Measurements from ENCODE around the gene CITED2.
"Not testable (repeated sequence)": the region's sequence is repeated elsewhere in the genome, so short reads cannot be mapped to it uniquely, and the experiment has no call there.

Gene CITED2, protein sequence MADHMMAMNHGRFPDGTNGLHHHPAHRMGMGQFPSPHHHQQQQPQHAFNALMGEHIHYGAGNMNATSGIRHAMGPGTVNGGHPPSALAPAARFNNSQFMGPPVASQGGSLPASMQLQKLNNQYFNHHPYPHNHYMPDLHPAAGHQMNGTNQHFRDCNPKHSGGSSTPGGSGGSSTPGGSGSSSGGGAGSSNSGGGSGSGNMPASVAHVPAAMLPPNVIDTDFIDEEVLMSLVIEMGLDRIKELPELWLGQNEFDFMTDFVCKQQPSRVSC

DNA sequence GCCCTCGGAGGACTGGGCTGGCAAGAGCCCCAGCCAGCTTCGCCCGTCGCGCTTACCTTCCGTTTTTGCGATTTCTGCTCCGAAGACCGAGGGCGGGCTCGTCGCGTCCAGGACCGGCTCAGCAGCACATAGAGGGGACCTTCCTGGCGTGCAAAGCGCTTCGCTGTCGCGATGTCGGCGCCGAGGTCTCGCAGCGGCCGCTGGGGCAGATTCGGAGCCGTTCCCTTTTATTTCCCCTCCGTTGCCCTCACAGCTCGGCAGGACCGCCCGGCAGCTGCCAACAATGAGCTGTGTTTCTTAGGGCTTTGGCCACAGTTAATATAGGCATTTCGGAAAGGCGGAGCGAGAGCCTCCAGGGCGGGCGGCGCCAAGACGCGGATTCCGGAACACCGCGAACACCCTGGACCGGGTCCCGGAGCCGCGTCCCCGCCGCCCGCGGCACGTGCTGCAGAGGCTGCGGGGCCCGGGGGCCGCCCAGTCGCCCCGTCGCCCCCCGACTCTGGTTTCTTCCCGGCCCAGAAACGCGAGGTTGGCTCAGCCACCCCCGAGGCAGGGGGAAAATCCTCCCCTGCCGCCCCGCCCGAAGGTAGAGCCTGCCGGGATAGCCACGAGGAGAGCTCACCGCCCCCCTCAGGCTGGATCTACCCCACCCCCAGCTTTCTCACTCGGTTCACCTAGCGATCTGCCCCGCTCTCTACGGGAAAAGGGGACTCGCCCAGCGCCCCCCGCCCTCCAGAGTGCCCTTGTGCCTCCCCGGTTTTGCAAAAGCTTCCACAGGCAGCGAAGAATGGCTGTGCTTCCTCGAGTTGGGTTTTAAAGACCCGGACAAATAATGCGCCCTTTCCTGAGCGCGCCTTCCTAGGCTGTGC, at the start of gene CITED2:
TSS of gene CITED2 (minus strand) at position 292 of the 869 bp plus-strand sequence. CDS start 704 bp downstream, outside the sequence.
- FAIRE-seq = no peak

DNA sequence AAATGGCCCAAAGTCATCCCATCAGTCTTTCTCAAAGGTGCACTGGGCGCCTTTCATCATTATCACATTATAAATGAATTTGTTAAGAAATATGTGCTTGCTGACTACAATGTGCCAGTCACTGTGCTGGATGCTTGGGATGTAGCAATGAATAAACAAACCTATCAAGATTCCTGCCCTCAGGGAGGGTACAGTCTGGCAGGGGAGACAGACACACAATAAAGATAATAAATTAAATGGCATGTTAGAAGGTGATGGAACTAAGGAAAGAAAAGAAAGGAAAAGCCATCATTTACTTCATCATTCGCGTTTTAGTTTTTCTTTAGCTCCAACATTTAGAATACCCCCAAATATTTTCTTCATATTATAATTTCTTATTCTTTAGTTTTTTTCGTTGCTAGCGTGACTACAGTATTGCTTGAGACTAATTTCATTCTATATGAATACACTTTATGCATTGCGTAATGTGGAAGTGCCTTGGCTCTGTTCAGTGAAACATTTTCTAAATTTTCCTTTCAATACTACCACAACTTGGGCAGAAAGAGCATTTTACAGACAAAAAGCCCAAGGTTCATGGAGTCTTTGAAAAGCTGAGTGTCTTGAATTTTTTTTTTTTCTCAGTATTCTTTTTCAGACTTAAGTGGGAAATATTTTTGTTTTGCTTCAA, 48.7 kb upstream of the CITED2 start:
- FAIRE-seq = no peak

DNA sequence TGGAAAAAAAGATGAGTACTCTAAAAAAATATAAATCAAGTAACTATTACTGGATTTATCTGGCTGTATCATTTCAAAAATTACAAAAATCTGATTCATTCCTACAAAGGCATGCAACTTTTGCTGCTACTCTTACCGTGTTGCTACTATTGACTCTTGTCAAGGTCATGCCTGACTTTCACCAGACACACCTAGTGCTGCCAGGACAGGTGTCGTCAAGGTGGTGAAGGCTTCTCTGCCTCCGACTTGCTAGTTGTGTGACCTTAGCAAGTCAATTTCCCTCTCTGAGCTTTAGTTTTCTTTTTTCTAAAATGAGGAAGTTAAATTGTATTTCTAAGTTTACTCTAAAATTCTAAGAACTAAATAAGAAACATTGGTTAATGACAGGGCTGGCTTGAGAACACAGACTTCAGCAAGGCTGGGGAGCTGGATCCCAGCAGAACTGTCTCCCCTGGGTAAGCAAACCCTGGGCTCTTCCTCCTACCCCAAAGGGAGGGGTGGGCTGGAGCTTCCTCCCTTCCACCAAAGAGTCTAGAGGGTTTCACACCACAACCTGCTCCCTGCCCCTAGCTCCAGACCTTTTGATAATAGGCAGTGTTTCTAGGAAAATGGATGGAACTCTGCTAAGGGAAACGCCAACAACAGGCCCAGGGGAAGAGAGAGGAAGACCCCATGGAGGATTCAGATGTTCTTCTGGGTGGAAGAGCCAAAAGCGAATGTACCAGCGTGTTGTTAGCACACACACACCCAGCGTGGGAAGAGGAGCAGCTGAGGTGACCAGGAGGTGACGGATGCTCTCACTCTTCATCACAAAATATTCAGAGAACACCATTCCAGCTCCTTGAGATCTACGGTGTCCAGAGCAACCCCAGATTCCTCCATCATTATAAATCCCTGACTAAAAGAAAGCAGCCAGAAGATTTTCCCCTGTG, 47.9 kb upstream of the CITED2 start:
- FAIRE-seq = no peak

DNA sequence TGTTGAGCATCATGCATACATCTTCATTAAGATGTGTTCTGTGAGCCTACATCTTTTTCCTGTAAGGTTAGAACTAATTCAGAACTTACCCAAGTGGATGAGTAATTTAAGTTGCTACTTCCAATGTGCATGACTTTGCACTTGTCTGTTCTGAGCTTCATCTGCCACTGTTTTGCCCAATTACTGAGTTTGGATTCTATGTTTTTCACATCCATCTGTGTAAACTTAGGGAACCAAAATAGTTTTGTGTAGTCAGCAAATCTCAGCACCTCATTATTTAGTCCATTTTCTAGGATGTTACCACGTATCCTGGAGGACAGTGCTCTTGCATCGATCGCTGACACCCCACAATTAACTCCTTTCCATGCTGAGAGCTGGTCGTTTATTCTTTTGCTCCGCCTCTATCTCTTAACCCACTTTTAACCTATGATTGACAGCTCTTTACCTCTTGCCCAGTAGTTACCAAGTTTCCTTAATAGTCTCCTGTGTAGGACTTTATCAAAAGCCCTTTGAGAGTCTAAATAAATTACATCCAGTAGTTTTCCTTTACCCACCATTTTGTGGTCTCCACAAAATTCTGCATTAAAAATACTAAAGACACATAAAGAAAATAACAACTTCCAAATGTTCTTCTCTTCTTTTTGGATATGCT, 44.2 kb upstream of the CITED2 start:
- no peak for FAIRE-seq

DNA sequence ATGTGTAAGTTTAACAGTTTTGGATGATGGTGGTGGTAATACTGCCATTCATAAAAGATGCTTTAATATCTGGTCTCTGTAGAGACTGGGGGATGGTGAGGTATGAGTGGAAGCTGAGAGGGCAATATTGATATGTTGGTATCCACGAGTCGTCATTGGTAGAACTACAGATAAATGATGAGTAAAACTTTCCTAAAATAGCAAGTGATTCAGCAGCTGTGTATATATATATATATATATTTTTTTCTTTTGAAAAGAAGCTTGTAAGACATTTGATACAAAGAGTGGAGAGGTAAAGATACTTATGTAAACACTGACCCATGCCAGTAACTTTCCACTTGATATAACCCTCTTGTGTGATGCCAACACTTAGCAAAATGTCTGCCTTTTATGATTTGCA, 41.7 kb upstream of the CITED2 start:
- no peak for FAIRE-seq

DNA sequence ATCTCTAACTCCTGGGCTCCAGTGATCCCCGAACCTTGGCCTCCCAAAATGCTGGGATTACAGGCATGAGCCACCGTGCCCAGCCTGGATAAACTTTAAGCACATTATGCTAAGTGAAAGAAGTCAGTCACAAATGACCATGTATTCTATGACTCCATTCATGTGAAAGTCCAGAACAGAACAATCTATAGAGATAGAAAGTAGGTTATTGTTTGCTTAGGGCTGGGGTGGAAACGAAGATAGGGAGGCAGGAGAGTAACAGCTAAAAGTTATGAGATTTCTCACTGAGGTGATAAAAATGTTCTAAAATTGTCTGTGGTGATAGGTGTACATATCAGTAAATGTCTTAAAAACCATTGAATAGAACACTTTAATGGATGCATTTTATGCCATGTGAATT, 40.9 kb upstream of the CITED2 start:
- no peak for FAIRE-seq

DNA sequence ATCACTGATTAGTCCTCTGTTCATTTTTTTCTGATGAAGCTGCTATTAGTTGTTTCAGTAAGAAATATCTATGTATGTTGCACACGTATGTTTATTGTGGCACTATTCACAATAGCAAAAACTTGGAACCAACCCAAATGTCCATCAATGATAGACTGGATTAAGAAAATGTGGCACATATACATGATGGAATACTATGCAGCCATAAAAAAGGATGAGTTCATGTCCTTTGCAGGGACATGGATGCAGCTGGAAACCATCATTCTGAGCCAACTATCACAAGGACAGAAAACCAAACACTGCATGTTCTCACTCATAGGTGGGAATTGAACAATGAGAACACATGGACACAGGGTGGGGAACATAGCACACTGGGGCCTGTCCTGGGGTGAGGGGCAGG, 37.7 kb upstream of the CITED2 start:
- not testable (repeated sequence) for FAIRE-seq

DNA sequence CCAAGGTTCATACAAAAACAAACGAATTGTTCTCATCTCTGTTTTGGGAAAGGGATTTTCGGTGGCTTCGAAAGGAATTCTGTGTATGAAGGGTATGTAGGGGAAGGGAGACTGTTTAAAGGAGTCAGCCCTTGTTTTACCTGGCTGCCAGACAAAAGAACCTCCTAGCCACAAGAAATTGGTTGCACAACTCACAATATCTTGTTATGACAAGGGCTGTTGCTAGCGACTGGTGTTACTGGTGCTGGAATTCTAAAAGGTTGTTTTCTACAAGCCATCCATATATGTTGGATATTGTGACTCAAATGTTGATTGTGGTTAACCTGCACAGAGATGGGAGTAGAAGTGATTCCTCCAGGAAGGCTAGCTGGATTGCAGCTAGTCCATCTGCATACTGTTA, 34.6 kb upstream of the CITED2 start:
- no peak for FAIRE-seq

DNA sequence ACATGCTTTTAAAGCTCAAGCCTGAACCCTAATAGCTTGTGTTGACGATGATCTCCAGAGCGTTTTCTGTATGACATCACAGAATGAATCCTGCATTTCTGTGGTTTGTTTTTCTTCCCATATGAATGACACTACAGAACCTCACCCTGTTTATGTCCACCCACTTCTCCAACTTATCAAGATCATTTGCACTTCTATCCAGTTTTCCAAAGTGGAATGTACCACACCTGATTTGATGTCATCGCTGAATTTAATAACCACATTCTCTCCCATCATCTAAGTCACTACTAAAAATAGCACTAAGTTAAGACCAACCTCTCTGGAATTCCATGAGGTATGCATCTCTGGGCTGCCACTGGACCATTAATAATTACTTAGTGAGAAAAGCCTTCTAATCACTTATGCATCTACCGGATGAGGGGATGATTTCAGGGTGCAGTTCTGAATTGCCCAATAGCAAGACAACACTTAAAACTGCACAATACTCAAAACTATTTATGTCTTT, 33.3 kb upstream of the CITED2 start:
- FAIRE-seq = no peak

DNA sequence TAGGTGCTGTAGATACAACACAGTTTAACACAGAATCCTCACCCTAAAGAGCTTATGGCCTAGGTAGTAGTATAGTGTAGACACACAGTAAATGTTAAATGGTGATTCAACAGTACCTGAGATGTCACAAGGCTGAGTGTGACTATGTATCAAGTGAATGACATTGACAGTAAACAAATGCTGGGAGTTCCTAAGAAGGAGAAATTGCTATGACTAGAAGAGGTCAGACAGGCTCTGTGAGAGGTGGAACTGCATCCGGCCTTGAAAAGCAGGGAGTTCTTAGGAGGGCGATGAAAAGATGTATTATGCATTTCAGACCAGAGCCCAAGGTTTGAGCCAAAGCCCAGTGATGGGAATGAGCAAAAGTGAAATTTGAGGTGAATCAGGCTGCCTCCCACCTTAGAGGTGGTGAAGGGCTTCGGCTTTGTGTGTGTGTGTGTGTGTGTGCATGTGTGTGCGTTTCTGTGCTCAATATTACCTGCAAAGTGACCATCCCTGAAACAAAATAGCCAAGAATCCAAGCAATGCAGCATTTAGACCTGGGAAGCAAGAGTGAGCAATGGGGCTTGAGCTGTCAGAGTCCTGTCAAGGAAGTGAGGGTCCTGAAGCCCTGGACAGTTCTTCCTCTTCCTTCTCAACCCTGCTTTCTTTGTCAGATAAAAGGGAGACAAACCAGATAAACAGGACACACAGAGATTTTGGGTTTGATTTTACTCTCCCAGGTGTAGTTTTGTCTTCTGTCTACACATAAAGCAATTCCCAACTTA, 32.3 kb upstream of the CITED2 start:
- no peak for FAIRE-seq

DNA sequence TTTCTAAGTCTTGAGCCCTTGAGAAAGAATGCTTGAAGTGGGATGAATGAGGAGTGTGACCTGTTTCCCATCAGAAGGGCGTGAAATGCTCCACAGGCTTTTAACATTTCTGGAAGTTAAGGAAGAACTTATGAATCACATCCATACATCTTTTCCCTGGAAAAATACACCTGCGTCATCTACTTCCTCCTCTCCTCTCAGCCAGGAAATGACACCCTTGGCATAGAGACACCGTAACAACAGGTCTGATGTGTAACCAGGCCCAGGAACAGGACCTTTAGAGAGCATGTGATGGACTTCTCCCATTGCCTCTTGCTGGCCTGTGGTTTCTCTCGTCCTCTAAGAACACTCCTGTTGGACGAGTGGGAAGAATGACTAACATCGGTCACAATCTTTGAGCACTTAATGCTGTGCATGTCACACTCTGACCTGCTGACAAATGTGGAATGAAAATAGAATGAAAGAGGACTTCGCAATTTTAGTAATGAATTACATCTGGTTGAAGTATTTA, 28.5 kb upstream of the CITED2 start:
- FAIRE-seq = no peak

DNA sequence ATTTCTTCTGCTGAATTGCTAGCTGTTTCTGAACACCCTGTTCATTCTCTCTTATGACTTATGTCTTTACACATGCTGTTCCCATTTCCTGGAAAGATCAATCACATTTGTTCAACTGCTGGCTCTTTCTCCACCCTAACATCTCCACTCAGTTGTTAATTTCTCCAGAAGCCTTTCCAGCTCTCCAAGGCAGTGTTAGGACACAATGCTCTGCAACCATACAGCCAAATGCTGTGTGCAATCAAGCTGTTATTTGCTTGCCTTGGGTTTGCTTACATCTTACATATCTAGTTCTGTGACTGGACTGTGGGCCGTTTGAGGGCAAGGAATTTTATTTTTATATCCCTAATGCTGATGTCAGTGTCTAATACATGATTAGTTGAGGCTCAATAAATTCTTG, 24.2 kb upstream of the CITED2 start:
- no peak for FAIRE-seq

DNA sequence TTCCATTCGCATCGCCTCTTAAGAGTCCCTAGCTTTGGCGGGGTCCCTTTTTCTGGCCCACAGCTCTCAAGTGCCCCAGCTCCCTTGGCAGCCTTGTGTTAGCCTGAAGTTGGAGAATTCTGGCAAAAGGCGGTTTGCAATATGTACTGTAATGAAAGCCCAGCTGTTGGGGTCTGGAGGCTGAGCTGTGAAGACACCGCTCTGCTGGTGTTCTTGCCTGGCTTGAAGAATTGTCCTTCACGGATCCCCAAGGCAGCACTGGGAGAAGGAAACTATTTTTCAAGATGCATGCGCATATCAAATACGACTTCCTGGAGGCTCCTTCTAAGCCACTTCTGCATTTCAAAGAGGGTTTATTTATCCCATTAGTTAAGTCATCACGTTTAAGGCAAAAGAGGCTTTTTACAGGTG, 21.4 kb upstream of the CITED2 start:
- FAIRE-seq = no peak

DNA sequence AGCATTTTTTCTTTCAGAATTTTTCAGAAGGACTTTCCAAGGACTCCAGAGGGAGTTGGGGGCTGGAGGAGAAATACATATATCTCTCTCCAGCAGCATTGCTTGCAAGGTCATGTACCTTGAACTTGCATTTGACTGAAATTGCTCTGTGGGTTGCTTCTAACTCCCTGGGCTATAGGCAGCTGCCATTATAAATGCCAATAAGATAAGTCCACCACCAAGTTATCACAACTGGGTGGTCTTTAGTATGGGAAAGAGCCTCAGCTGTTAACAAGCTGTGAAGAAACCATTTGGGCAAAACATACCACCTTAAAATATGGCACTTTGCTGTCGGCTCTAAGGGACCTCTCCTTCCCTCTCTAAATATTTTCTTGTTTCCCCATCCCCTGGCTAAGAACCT, 20.9 kb upstream of the CITED2 start:
- no peak for FAIRE-seq

DNA sequence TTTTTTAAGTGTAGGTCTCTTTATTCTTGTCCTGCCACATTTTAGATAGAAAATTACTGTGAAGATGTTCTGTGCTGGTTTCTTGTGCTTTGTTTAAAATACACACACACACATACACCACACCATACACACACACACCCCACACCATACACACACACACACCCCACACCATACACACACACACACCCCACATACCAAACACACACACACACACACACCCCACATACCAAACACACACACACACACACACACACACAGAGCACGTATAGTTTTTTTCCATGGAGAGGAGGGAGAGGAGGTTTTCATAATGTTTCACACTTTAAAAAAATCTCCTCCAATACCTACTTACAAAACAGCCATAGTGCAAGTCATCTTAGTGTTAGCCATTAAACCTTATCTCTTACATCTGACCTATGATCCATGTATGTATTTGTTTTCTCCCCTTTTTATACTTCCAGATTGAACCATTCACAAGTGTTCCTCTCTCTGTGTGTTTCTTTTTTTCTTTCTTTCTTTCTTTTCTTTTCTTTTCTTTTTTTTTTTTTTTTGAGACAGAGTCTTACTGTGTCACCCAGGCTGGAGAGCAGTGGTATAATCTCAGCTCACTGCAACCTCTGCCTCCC, 19.7 kb upstream of the CITED2 start:
- FAIRE-seq = no peak

DNA sequence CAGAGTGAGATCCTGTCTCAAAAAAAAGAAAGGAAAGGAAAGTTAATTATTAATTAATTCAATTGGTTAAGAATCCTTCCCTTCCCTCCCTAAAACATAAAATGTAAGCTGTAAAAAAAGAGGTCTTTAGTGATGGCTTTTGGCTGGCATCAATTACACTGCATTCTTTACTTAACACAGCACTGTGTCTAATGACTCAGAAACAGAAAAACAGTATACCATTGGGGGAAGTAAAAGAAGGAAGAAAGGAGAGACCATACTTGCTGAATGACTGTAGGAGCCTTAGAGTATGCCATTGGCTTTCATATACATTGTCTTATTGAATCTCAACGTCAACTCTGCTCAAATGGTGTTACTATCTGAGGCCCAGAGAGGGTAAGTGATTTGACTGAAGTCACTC, 18.3 kb upstream of the CITED2 start:
- FAIRE-seq = no peak

DNA sequence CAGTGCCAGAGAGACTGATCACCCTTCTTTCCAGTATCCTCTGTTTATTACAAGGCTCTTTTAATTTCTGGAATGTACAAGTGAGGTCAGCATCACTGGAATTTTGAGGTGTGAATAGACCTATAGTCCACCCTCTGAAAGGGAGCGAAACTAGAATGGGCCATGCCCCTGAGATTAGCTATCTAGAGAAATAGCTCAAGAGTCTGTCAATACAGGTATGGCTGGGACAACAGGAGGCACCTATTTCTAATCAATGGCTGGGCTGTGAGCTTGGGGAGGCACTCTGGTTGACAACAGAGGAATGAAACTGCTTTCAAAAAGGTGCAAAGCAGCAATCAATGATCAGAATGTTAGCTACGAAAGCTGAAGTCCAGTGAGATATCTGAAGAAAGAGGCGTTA, 17.3 kb upstream of the CITED2 start:
- FAIRE-seq = no peak

DNA sequence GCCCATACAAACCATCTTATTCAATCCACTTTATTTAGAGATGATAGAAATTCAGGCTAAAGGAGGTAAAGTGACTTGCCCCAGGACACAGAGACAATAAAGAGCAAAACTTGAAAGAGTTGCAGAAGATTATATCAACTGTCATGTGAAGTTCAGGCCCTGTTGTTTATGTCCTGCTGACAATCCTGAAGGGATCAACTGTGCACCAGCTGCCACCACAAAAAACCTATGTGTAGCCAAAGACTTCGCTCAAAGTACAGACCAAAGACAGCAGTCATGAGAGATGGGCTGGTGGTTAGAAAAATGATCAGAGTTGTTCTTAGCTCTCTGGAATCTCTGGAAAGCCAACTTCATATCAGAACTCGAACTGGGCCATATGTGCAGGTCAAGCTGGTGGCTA, 16.0 kb upstream of the CITED2 start:
- FAIRE-seq = no peak

DNA sequence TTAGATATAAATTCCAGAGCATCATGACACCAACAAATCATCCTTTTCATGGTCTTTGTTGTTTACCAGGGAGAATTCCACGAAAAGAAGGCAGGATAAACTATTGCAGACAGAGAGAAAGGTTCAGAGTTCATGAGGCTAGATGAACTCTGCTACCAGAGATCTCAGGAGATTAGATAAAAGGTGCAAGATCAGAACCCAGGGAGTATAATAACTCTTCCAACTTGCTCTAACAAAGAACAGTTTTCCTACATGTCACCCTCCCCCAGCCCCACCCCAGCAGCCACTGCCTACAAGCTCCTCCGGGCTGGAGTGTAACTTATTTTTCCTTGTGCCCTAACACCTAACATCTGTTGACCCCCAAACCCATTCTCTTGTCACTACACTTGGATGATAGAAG, 13.9 kb upstream of the CITED2 start:
- no peak for FAIRE-seq

DNA sequence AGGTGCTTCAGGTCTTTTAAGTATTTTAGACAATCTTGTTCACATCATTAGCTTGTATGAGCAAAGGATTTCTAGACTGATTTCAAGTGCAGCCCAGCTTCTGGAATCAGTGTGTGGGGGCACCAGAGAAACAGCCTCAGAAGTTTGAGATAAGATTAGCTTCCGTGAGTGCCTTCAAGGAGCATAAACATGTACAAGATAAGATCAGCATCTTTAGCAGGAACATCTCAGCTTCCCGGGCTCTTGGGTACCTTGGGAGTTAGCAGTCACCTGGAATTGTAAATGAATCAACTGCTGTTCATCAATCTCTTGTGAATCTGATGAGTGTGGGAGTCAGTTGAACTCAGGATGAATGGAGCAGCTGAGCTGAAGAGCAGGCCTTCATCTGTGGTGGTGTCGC, 12.0 kb upstream of the CITED2 start:
- FAIRE-seq = no peak
